OCI-LY3 (cell line): ENCODE data around the gene ENOPH1.
A peak's percentile ranks its signal among the peaks of the same experiment; 100 is the strongest.

Experiments
- H2AFZ ChIP-seq: fragments of 200-600, 300-600 bp; shearing (Covaris generic); 2 replicates; pipeline ENCODE4 v1.6.0; 2014; ENCODE audit warnings: antibody characterized with exemption, low read depth, low read length
- H3K27ac ChIP-seq: fragments of 200-600, 300-600 bp; sonication (generic); 2 replicates; pipeline ENCODE4 v1.5.1; 2014; ENCODE audit warnings: mild to moderate bottlenecking, low read length, moderate library complexity, mixed read lengths
- H3K27me3 ChIP-seq: fragments of 200-600, 300-600 bp; sonication (generic); 2 replicates; pipeline ENCODE4 v1.6.1; 2014; ENCODE audit warnings: low read depth, low read length, mixed read lengths
- H3K36me3 ChIP-seq: fragments of 200-600, 300-600 bp; sonication (generic); replicated peaks from 2 replicates; pipeline ENCODE3; 2014; ENCODE audit warnings: low read depth, low read length, mixed read lengths
- H3K4me1 ChIP-seq: fragments of 300-600, 200-600 bp; sonication (generic); 2 replicates; pipeline ENCODE4 v1.6.1; 2014; ENCODE audit warnings: low read length, mixed read lengths
- H3K4me2 ChIP-seq: fragments of 200-600, 300-600 bp; sonication (generic); 2 replicates; pipeline ENCODE4 v1.6.1; 2014; ENCODE audit warnings: low read length, mixed read lengths
- H3K4me3 ChIP-seq: fragments of 300-600, 200-600 bp; sonication (generic); 2 replicates; pipeline ENCODE4 v1.5.1; 2014; ENCODE audit warnings: antibody characterized with exemption, mild to moderate bottlenecking, low read length, moderate library complexity
- H3K79me2 ChIP-seq: fragments of 300-600, 200-600 bp; shearing (Covaris generic); 2 replicates; pipeline ENCODE4 v1.6.1; 2014; ENCODE audit warnings: mild to moderate bottlenecking, low read length, mixed read lengths
- H3K9ac ChIP-seq: fragments of 300-600, 200-600 bp; shearing (Covaris generic); 2 replicates; pipeline ENCODE4 v1.6.0; 2014; ENCODE audit warnings: mild to moderate bottlenecking, low read length, moderate library complexity
- H3K9me3 ChIP-seq: fragments of 200-600, 300-600 bp; shearing (Covaris generic); 2 replicates; pipeline ENCODE4 v1.6.1; 2014; ENCODE audit warnings: low read length, mixed read lengths; ENCODE audit not compliant: insufficient read depth
- H4K20me1 ChIP-seq: fragments of 200-600, 300-600 bp; sonication (generic); 2 replicates; pipeline ENCODE4 v1.6.1; 2016; ENCODE audit warnings: low read length, mixed read lengths; ENCODE audit not compliant: insufficient read depth
- CTCF ChIP-seq: fragments of 200-600, 300-600 bp; sonication (generic); IDR thresholded peaks from 2 replicates; pipeline ENCODE4 v1.5.1; 2014; ENCODE audit warnings: antibody characterized with exemption, low read length, low read depth
- EZH2phosphoT487 ChIP-seq: fragments of 200-600 bp; shearing (Covaris generic); IDR thresholded peaks from 2 replicates; pipeline ENCODE4 v1.6.1; 2018; ENCODE audit warnings: antibody characterized with exemption, mixed run types, low read depth

The ENOPH1 gene

GRCh38 chr4:82428526-82428968 lies 1.8 kb upstream of the ENOPH1 start:
- Histone ChIP-seq H4K20me1 (peaks cover 65% of the 10 kb centered on the region), H3K9ac (peak overlapping the region; percentile 99), H3K4me1 (peaks cover 18% of the 10 kb centered on the region), H2AFZ (no peak overlapping the region), H3K4me2 (peak overlapping the region; percentile 91), H3K27me3 (no peaks in the 10 kb centered on the region), H3K36me3 (peaks cover 59% of the 10 kb centered on the region), H3K27ac (peak overlapping the region; percentile 80), H3K79me2 (peaks cover 87% of the 10 kb centered on the region), H3K4me3 (peak overlapping the region; percentile 99), H3K9me3 (no peaks in the 10 kb centered on the region)
- TF ChIP-seq CTCF = no peak
- TF ChIP-seq EZH2phosphoT487 = no peak

GRCh38 chr4:82428969-82429727 lies 1.2 kb upstream of the ENOPH1 start:
- peaks cover 59% of the 10 kb centered on the region for H3K36me3 ChIP-seq
- peak overlapping the region; percentile 91 for H3K4me2 ChIP-seq
- H4K20me1 ChIP-seq = peaks cover 59% of the 10 kb centered on the region
- H3K9ac ChIP-seq = peak overlapping the region; percentile 100
- peak overlapping the region; percentile 91 for H3K27ac ChIP-seq
- H2AFZ ChIP-seq = peak overlapping the region; percentile 63; the same call in 1 of the 2 replicates
- H3K27me3 ChIP-seq = no peaks in the 10 kb centered on the region
- no peaks in the 10 kb centered on the region for H3K9me3 ChIP-seq
- peaks cover 18% of the 10 kb centered on the region for H3K4me1 ChIP-seq
- peak overlapping the region; percentile 99 for H3K4me3 ChIP-seq
- TF ChIP-seq CTCF (peak; percentile 79), EZH2phosphoT487 (no peak)
- H3K79me2 ChIP-seq = peaks cover 92% of the 10 kb centered on the region

GRCh38 chr4:82429728-82430192 lies 630 bp upstream of the ENOPH1 start:
- H3K4me1 ChIP-seq = peaks cover 18% of the 10 kb centered on the region
- H3K9me3 ChIP-seq = no peaks in the 10 kb centered on the region
- H3K9ac ChIP-seq = peak overlapping the region; percentile 100
- no peaks in the 10 kb centered on the region for H3K27me3 ChIP-seq
- H2AFZ ChIP-seq = peak overlapping the region; percentile 63; the same call in 1 of the 2 replicates
- peaks cover 53% of the 10 kb centered on the region for H3K36me3 ChIP-seq
- TF ChIP-seq CTCF (no peak; the same call in 1 of the 2 replicates), EZH2phosphoT487 (no peak)
- peak overlapping the region; percentile 99 for H3K4me3 ChIP-seq
- H3K79me2 ChIP-seq = peaks cover 94% of the 10 kb centered on the region
- peaks cover 55% of the 10 kb centered on the region for H4K20me1 ChIP-seq
- H3K27ac ChIP-seq = peak overlapping the region; percentile 91
- H3K4me2 ChIP-seq = peak overlapping the region; percentile 71

GRCh38 chr4:82430964-82431745 lies 765 bp downstream of the ENOPH1 start:
- peak overlapping the region; percentile 91 for H3K27ac ChIP-seq
- peaks cover 47% of the 10 kb centered on the region for H3K36me3 ChIP-seq
- peak overlapping the region; percentile 99 for H3K4me3 ChIP-seq
- H4K20me1 ChIP-seq = peaks cover 53% of the 10 kb centered on the region
- peaks cover 18% of the 10 kb centered on the region for H3K4me1 ChIP-seq
- H3K9me3 ChIP-seq = no peaks in the 10 kb centered on the region
- H3K4me2 ChIP-seq = peak overlapping the region; percentile 97
- H2AFZ ChIP-seq = peak overlapping the region; percentile 88
- H3K27me3 ChIP-seq = no peaks in the 10 kb centered on the region
- no peak for TF ChIP-seq EZH2phosphoT487
- TF ChIP-seq CTCF = no peak
- peaks cover 96% of the 10 kb centered on the region for H3K79me2 ChIP-seq
- H3K9ac ChIP-seq = peak overlapping the region; percentile 100
